Measurements from ENCODE around the gene UGT1A7.

GRCh38 chr2:233754872-233755611, 73.3 kb downstream of the UGT1A7 start:
- no peak for TF ChIP-seq CTCF (IDR thresholded peaks at IDR 0.05; ENCODE audit: low read depth, low read length)
- no peak for TF ChIP-seq EZH2phosphoT487 (IDR thresholded peaks at IDR 0.05; ENCODE audit: low read depth)
